NCI-H1417 treated with DMSO at 0.1 percent for 48 hours (cell line): ENCODE measurements around the gene FAM168A.
"Not testable (repeated sequence)": the region's sequence is repeated elsewhere in the genome, so short reads cannot be mapped to it uniquely, and the experiment has no call there.

Experiments used
- DNase-seq: peaks from one replicate; lab custom pipeline; 2025; lab: John Stamatoyannopoulos, UW

The FAM168A gene

GRCh38 chr11:73519266-73519665, 78.6 kb downstream of the FAM168A start:
- DNase-seq, result no peak

- DNase-seq, result no peak
Measured at GRCh38 chr11:73518195-73518594, 79.7 kb downstream of the FAM168A start.

DNA sequence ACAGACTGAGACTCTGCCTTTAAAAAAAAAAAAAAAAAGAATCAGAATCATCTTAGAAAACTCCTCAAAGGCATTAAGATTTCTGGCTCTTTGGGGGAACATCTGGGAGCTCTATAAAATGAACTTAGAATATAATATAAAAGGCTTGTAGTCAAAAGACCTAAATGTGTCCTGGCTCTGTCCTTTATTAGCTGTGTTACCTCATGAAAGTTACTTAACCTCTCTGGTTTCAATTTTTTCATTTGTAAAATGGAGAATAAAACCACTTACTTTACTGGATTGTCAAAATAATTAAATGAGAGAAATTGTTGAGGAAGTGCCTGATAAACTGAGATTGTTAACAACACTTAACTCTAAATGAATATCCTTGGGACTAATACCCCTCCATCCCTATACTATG, 81.8 kb downstream of the FAM168A start:
- DNase-seq, result no peak

DNA sequence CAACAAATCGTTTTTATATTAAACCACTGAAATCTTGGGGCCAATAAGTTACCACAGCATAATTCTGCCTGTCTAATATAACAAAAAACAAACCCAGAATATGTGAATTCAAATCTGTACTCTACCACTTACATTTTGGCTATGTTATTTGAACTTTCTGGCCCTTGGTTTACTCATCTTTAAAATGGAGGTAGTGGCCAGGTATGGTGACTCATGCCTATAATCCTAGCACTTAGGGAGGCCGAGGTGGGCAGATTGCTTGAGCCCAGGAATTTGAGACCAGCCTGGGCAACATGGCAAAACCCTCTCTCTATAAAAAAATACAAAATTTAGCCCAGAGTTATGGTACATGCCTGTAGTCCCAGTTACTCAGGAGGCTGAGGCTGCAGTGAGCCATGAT, 84.2 kb downstream of the FAM168A start:
- no peak for DNase-seq

DNA sequence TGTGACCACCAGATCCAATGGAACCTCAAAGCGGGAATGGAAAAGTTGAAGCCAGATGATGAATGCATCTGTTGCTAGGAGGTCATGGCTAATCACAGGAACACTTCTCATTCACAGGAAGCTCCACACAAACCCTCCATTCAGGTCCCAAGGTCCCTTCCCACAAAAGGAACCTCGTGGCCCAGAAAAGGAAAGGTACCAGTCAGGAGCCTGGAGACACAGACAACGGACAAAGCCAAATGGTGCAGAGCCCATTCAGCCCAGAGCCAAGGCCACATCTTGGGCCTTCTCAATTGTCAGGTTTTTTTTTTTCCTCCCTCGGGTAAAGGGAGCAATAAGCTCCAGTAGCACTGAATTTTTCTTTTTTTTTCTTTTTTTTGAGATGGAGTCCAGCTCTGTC, 87.0 kb downstream of the FAM168A start:
- no peak for DNase-seq

DNA sequence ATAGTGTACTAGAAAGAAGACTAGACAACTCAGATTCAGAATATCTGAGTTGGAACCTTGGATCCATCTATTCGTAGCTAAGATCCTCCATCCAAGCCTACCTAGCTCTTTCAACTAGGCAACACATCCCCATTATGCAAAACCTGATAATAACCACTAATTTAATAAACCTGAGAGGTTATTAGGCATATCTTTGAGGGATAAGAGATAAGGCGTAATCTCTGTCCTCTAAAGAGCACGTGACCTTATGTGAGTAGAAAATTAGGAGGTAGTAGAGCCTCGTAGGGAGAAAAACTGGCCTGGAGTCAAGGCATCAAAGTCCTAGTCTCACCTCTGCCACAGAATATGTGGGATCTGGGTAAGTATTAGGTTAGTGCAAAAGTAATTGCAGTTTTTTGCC, 87.8 kb downstream of the FAM168A start:
- DNase-seq, result no peak

GRCh38 chr11:73509188-73509587, 88.7 kb downstream of the FAM168A start:
- DNase-seq, result no peak

GRCh38 chr11:73508243-73509176, 89.4 kb downstream of the FAM168A start:
- no peak for DNase-seq

- DNase-seq, result no peak
Measured at GRCh38 chr11:73507086-73507485, 90.8 kb downstream of the FAM168A start.

DNA sequence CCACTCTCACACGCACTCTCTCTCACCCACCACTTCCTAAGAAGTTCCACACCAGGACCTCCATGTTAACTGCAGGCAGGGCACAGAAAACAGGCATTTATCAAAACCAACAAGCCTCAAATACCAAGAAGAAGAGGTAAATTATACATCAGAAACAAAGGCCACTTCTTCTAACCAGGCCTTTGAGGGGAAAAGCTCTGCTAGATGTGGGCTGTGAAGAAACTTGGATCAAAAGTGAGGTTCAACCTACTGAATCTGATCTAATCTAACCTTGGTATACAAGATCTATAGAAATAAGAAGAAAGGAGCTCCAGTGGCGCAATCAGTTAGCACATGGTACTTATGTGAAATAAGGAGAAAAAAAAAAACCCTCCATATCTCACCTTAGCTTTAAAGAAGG, 91.9 kb downstream of the FAM168A start:
- DNase-seq, result no peak

- DNase-seq, result no peak
Measured at GRCh38 chr11:73498343-73498742, 99.6 kb downstream of the FAM168A start.

DNA sequence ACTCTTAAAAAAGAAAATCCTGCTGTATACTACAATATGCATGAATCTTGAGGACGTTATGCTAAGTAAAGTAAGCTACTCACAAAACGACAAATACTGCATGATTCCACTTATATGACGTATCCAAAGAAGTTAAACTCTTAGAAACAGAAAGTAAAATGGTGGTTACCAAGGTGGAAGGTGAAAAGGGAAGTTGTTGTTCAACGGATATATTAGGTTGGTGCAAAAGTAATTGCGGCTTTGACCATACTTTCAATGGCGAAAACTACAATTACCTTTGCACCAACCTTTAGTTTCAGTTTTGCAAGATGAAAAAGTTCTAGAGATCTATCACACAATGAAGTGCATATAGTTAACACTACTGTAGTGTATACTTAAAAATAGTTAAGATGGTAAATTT, 101.8 kb downstream of the FAM168A start:
- DNase-seq, result no peak

DNA sequence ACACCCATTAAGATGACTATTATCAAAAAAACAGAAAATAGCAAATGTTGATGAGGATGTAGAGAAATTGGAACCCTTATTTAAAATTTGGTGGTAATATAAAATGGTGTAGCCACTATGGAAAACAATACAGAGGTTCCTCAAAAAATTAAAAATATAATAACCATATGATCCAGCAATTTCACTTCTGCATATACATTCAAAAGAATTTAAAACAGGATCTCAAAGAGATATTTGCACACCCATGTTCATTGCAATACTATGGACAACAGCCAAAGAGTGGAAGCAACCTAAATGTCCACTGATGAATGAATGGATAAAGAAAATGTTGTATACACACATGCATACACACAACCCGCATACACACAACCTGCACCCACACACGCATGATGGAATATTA, 102.2 kb downstream of the FAM168A start:
- DNase-seq, result no peak

DNA sequence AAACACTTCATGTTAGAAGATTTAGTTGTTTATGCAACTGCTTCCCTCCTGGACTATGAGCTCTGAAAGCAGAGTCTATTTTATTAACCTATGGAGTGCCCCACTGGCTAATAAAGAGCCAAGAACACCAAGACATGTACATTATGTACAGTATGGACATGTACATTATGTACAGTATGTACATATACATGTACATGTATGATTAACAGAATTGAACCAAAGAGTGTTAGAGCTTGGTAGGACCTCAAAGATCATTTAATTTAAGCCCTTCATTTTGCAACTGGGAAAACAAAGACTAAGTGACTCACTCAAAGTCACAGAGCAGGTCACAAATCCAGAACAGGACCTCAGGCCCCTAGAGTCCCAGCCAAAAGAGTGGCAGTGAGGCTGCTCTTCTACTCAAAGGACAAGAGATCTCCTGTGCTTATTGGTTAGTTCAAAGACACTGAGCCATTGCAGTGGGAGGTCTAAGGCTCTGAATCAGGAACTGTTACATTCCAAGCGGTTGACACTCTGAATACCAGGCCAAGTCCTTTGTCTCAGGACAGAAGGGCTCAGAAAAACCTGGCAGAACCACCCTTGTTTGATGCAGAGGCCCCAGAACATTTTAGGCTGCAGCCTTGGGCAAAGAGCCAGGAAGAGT, 103.8 kb downstream of the FAM168A start:
- no peak for DNase-seq

- no peak for DNase-seq
Measured at GRCh38 chr11:73481626-73482025, 116.3 kb downstream of the FAM168A start.

- no peak for DNase-seq
Measured at GRCh38 chr11:73480677-73481076, 117.2 kb downstream of the FAM168A start.

- DNase-seq, result no peak
Measured at GRCh38 chr11:73478737-73479347, 119.1 kb downstream of the FAM168A start.

DNA sequence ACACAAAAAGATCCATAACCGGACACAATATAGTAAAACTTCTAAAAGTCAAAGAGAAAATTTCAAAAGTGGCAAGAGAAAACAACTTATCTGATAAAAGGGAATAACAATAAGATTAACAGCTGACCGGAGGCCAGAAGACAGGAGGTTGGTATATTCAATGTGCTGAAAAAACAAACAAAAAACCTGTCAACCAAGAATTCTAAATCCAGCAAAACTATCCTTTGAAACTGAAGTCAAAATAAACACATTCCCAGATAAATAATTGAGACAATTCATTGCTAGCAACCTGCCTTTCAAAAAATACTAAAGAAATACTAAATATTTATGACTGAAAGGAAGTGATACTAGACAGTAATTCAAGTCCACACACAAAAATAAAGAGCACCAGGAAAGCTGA, 120.4 kb downstream of the FAM168A start:
- no peak for DNase-seq

DNA sequence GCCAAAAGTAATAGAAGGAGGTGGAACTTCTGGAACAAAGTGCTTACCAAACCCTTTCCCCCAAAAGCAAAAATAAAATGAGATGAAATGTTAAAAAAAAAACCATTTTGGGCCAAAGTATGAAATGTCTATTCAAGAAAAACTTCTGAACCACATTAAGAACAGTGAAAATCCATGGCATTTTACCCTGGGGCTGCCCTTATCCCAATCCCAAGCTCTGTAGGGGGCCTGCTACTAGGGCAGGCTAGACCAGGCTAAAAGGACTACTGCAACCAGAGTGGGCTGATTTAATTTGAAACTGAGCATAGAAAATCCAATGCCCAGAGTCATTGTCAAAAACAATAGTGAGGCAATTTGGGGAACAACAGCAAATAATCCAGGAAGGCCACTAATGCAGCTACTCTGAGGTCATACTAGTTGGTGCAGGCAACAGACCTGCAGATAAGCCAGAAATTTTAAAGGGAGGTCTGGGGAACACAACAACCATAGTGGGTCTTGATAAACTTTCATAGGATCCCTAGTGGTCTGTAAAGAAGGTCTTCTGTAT, 122.3 kb downstream of the FAM168A start:
- DNase-seq, result no peak

DNA sequence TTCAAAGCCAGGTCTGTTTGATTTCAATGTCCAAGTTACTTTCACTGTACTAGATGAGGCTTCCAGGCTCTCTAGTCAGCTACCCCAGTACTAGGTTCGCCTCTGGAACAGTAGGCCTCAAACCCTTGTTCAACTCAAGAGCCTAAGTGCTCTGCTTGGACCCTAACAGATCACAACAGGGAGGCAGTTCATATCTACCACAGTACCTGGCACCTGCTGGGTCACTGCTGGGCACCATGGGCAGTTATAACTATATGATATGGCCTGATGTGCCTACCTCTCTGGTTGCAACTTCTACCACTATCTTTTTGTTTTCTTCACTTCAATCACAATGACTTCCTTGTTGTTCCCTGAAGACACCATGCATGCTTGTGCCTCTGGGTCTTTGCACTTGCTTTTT, 124.7 kb downstream of the FAM168A start:
- no peak for DNase-seq

- not testable (repeated sequence) for DNase-seq
Measured at GRCh38 chr11:73470036-73470612, 127.8 kb downstream of the FAM168A start.

- DNase-seq, result no peak
Measured at GRCh38 chr11:73469401-73469800, 128.5 kb downstream of the FAM168A start.
